GM10248 (cell line): ENCODE results near the gene SLMAP.

Source experiments
- CTCF ChIA-PET: fragments of 300-600 bp; sonication (Branson Sonifier 250); formaldehyde crosslinking; extraction: SDS; loops from one replicate; lab custom pipeline; 2021; ENCODE audit warnings: antibody characterized with exemption; lab: Yijun Ruan, JAX
- POLR2A ChIA-PET: fragments of 350-650 bp; sonication (Branson Sonifier 250); formaldehyde crosslinking; extraction: SDS; loops from one replicate; lab custom pipeline; 2020; ENCODE audit warnings: antibody characterized with exemption; lab: Yijun Ruan, JAX
- DNase-seq: peaks from one replicate; pipeline ENCODE4 v3.0.0; 2012; ENCODE audit errors: extremely low spot score
- CTCF ChIP-seq: IDR thresholded peaks from 2 replicates; pipeline ENCODE4 v1.5.1; 2012; ENCODE audit warnings: mild to moderate bottlenecking, low read depth; ENCODE audit errors: extremely low read depth, missing control alignments, control extremely low read depth

Gene SLMAP

GRCh38 chr3:57793737-57794187, 37.7 kb downstream of the SLMAP start:
- CTCF ChIA-PET, result interaction anchor here (1.0 to 1.3 kb wide), 2 partner anchors 13 to 15 kb away, joined by 3 to 4 read pairs; no protein-coding TSS in a partner anchor
- POLR2A ChIA-PET, result no interaction called here
- TF ChIP-seq CTCF, result no peak
- DNase-seq, result no peak

- CTCF ChIA-PET, result interaction anchor here (0.9 kb wide), 1 partner anchor 13 kb away, joined by 3 read pairs; no protein-coding TSS in a partner anchor
- DNase-seq, result no peak
- POLR2A ChIA-PET, result no interaction called here
- no peak for TF ChIP-seq CTCF
Measured at GRCh38 chr3:57794501-57794900, 38.4 kb downstream of the SLMAP start.

GRCh38 chr3:57794951-57795350, 38.8 kb downstream of the SLMAP start:
- POLR2A ChIA-PET, result no interaction called here
- CTCF ChIA-PET, result interaction anchor here (0.9 kb wide), 1 partner anchor 13 kb away, joined by 3 read pairs; no protein-coding TSS in a partner anchor

GRCh38 chr3:57796261-57796660, 40.2 kb downstream of the SLMAP start:
- no peak for TF ChIP-seq CTCF
- ChIA-PET CTCF (interaction anchor here (1.6 to 4.8 kb wide), 3 partner anchors 9 to 14 kb away, joined by 4 to 21 read pairs (median 5); no protein-coding TSS in a partner anchor), POLR2A (no interaction called here)
- DNase-seq, result no peak

More at GRCh38 chr3:57794951-57795350, 38.8 kb downstream of the SLMAP start:
- DNase-seq, result no peak
- no peak for TF ChIP-seq CTCF

GRCh38 chr3:57797701-57798487, 41.8 kb downstream of the SLMAP start:
- ChIA-PET CTCF (interaction anchor here (0.9 to 4.8 kb wide), 6 partner anchors 9 to 40 kb away, joined by 3 to 21 read pairs (median 4); no protein-coding TSS in a partner anchor), POLR2A (no interaction called here)
- no peak for DNase-seq
- TF ChIP-seq CTCF, result no peak

GRCh38 chr3:57803647-57804081, 47.6 kb downstream of the SLMAP start:
- no peak for TF ChIP-seq CTCF
- POLR2A ChIA-PET, result no interaction called here
- CTCF ChIA-PET, result no interaction called here
- DNase-seq, result no peak
